ENCODE data around the gene HAND2. TPM values are rescaled to one million over a fixed set of nuclear protein-coding genes. Genes with fewer than 3 reads are reported as not detected.

Gene HAND2
- total and polyA plus RNA-seq, 2 of the 8 experiments (the other 6 are each of a cell fraction or from before 2014, with no cell fraction given), result 0.05 TPM; not detected in 1

DNA sequence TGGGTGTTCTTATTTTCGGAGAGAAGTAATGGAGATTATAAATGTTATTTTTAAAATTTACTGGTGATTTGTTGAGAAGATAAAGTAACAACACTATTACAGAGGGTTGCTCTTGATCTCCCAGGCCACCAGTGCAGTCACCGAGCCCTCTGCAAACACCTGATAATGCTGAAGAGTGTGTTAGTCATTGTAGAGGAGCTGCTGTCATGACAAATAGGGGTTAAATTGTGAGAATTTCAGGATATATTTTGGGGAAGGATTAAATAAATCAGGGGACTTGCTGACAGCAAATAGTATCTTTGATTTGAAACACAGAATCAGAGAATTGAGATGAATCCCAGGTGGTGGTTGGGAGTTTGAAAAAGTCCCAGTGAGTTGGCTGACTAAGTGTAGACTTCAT lies 16.7 kb upstream of the HAND2 start:
- Histone ChIP-seq H4K5ac (ENCODE audit: insufficient read length, low read depth, low read length) (no peak overlapping the region), H3K27me3 (replicated peaks in 1 of 4; ENCODE audit: control insufficient read depth in 3 of 4, extremely low read depth in 1 of 4, insufficient read depth in 3 of 4, low read length in 3 of 4) (peaks cover 0 to 8% (median under 1%) of the 10 kb centered on the region in 4 experiments; a peak in 2 of 7 replicates), H2AK5ac (ENCODE audit: low read depth, low read length) (no peak overlapping the region), H3K18ac (ENCODE audit: extremely low read depth, low read length) (no peak overlapping the region), H2AFZ (ENCODE audit: low read length) (no peak overlapping the region), H3K4me2 (ENCODE audit: insufficient read depth in 1 of 2, low read depth in 2 of 2, low read length in 2 of 2) (no peak overlapping the region), H3K56ac (replicated peaks; ENCODE audit: insufficient read length, low read depth, low read length) (no peak overlapping the region), H3K27ac (ENCODE audit: low read depth, low read length) (no peak overlapping the region), H2BK20ac (ENCODE audit: low read length) (no peak overlapping the region), H3K4me3 (ENCODE audit: extremely low read depth in 1 of 4, insufficient read depth in 2 of 4, low read depth in 3 of 4, low read length in 4 of 4) (no peak overlapping the region), H3K23ac (ENCODE audit: insufficient read length) (no peak overlapping the region), H2BK15ac (ENCODE audit: low read length) (no peak overlapping the region), H4K20me1 (replicated peaks in 1 of 2; ENCODE audit: control insufficient read depth in 1 of 2, insufficient read depth in 2 of 2, low read length in 2 of 2) (no peaks in the 10 kb centered on the region), H3K79me2 (ENCODE audit: control insufficient read depth in 1 of 2, insufficient read depth in 2 of 2, low read length in 2 of 2) (no peaks in the 10 kb centered on the region), H3K4me1 (replicated peaks in 1 of 4; ENCODE audit: control insufficient read depth in 3 of 4, insufficient read depth in 4 of 4, low read length in 3 of 4) (no peaks in the 10 kb centered on the region), H2BK12ac (ENCODE audit: low read depth, low read length) (no peak overlapping the region), H3K9ac (replicated peaks in 1 of 4; ENCODE audit: extremely low read depth in 1 of 4, low read depth in 3 of 4, low read length in 3 of 4) (no peak overlapping the region), H3K79me1 (ENCODE audit: low read depth, low read length) (no peaks in the 10 kb centered on the region), H3K23me2 (ENCODE audit: low read depth, low read length) (no peaks in the 10 kb centered on the region), H2BK120ac (replicated peaks; ENCODE audit: low read depth, low read length) (no peak overlapping the region), H3K9me3 (ENCODE audit: insufficient read depth in 2 of 2, low read depth in 1 of 2, low read length in 1 of 2) (no peaks in the 10 kb centered on the region), H3K14ac (ENCODE audit: insufficient read length) (no peak overlapping the region), H3K4ac (replicated peaks; ENCODE audit: insufficient read length, low read depth, low read length) (no peak overlapping the region), H2BK5ac (ENCODE audit: low read depth, low read length) (no peak overlapping the region), H4K91ac (replicated peaks; ENCODE audit: insufficient read length, low read length) (no peak overlapping the region), H4K8ac (ENCODE audit: extremely low read depth, insufficient read depth, low read length) (no peak overlapping the region), H3K36me3 (ENCODE audit: control insufficient read depth in 2 of 4, insufficient read depth in 4 of 4, low read length in 3 of 4) (no peaks in the 10 kb centered on the region)
- DNase-seq (ENCODE audit: low read depth in 1 of 2, low spot score in 2 of 2) (no peak), FAIRE-seq (no peak)
- CTCF ChIA-PET (ENCODE audit: partially characterized antibody), result interaction anchor here (1.0 to 1.5 kb wide), 2 partner anchors 53 to 605 kb away, joined by 3 read pairs; no protein-coding TSS in a partner anchor
- 88 to 100% methylated on average over 1 to 2 of the region's 2 CpGs for WGBS, 2 experiments (ENCODE audit: extremely low coverage in 1 of 2, insufficient coverage in 1 of 2, insufficient read length in 1 of 2, insufficient replicate concordance in 2 of 2, low coverage in 1 of 2, low lambda C conversion rate in 2 of 2, missing lambda C conversion rate in 1 of 2)
- POLR2A ChIA-PET (ENCODE audit: partially characterized antibody), result no interaction called here
- TF ChIP-seq TEAD4 (IDR thresholded peaks at IDR 0.05; ENCODE audit: low read depth, low read length), result no peak
- TF ChIP-seq BRCA1 (IDR thresholded peaks at IDR 0.05; ENCODE audit: low read depth, low read length), result no peak
- no peak for TF ChIP-seq CHD1 (IDR thresholded peaks at IDR 0.05; ENCODE audit: low read depth, low read length)
- no peak for TF ChIP-seq ASH2L (IDR thresholded peaks at IDR 0.05; ENCODE audit: low read length)
- no peak for TF ChIP-seq RFX5 (IDR thresholded peaks at IDR 0.05; ENCODE audit: borderline replicate concordance, low read depth, low read length)
- no peak for TF ChIP-seq CTBP2 (IDR thresholded peaks at IDR 0.05; ENCODE audit: borderline replicate concordance, insufficient read depth, insufficient read length, low read length)
- no peak for TF ChIP-seq CBX5 (IDR thresholded peaks at IDR 0.05; ENCODE audit: low read depth, low read length)
- TF ChIP-seq, protein P1, sequence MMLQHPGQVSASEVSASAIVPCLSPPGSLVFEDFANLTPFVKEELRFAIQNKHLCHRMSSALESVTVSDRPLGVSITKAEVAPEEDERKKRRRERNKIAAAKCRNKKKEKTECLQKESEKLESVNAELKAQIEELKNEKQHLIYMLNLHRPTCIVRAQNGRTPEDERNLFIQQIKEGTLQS (IDR thresholded peaks at IDR 0.05; ENCODE audit: insufficient read depth, low read depth, low read length), result no peak
- TF ChIP-seq JUN (IDR thresholded peaks at IDR 0.05; ENCODE audit: low read depth, low read length), result no peak
- no peak for TF ChIP-seq BCL11A (IDR thresholded peaks at IDR 0.05; ENCODE audit: low read depth in 2 of 2, low read length in 2 of 2)
- TF ChIP-seq NANOG (IDR thresholded peaks at IDR 0.05; ENCODE audit: insufficient read depth, low read depth, low read length, poor library complexity, severe bottlenecking), result no peak
- TF ChIP-seq CEBPB (IDR thresholded peaks at IDR 0.05; ENCODE audit: low read depth, low read length), result no peak
- no peak for TF ChIP-seq TAF7 (optimal IDR thresholded peaks at IDR 0.05; ENCODE audit: borderline replicate concordance, low read depth, low read length)
- no peak for TF ChIP-seq EZH2 (IDR thresholded peaks at IDR 0.05; ENCODE audit: low read depth, low read length, severe bottlenecking)
